ENCODE measurements around the gene CHRD.

DNA sequence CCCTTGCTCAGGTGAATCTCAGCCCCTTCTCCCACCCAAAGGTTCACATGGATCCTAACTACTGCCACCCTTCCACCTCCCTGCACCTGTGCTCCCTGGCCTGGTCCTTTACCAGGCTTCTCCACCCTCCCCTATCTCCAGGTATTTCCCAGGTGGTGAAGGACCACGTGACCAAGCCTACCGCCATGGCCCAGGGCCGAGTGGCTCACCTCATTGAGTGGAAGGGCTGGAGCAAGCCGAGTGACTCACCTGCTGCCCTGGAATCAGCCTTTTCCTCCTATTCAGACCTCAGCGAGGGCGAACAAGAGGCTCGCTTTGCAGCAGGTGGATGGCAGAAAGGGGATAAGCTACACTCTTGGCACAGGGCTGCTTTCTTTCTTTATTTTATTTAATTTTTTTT, 37.9 kb upstream of the CHRD start:
- TF ChIP-seq, protein P1, sequence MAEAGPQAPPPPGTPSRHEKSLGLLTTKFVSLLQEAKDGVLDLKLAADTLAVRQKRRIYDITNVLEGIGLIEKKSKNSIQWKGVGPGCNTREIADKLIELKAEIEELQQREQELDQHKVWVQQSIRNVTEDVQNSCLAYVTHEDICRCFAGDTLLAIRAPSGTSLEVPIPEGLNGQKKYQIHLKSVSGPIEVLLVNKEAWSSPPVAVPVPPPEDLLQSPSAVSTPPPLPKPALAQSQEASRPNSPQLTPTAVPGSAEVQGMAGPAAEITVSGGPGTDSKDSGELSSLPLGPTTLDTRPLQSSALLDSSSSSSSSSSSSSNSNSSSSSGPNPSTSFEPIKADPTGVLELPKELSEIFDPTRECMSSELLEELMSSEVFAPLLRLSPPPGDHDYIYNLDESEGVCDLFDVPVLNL (CRISPR knock-in tag; IDR thresholded peaks at IDR 0.05; ENCODE audit: borderline replicate concordance, low read depth): no peak
- TF ChIP-seq ZNF423 (CRISPR knock-in tag; IDR thresholded peaks at IDR 0.05) (no peak), TEAD4 (CRISPR knock-in tag; IDR thresholded peaks at IDR 0.05) (no peak), TCF7 (CRISPR knock-in tag; IDR thresholded peaks at IDR 0.05; ENCODE audit: low read depth) (no peak), FOXK1 (CRISPR knock-in tag; IDR thresholded peaks at IDR 0.05) (no peak), CREB1 (CRISPR knock-in tag; IDR thresholded peaks at IDR 0.05) (no peak)
- TF ChIP-seq, protein P2, sequence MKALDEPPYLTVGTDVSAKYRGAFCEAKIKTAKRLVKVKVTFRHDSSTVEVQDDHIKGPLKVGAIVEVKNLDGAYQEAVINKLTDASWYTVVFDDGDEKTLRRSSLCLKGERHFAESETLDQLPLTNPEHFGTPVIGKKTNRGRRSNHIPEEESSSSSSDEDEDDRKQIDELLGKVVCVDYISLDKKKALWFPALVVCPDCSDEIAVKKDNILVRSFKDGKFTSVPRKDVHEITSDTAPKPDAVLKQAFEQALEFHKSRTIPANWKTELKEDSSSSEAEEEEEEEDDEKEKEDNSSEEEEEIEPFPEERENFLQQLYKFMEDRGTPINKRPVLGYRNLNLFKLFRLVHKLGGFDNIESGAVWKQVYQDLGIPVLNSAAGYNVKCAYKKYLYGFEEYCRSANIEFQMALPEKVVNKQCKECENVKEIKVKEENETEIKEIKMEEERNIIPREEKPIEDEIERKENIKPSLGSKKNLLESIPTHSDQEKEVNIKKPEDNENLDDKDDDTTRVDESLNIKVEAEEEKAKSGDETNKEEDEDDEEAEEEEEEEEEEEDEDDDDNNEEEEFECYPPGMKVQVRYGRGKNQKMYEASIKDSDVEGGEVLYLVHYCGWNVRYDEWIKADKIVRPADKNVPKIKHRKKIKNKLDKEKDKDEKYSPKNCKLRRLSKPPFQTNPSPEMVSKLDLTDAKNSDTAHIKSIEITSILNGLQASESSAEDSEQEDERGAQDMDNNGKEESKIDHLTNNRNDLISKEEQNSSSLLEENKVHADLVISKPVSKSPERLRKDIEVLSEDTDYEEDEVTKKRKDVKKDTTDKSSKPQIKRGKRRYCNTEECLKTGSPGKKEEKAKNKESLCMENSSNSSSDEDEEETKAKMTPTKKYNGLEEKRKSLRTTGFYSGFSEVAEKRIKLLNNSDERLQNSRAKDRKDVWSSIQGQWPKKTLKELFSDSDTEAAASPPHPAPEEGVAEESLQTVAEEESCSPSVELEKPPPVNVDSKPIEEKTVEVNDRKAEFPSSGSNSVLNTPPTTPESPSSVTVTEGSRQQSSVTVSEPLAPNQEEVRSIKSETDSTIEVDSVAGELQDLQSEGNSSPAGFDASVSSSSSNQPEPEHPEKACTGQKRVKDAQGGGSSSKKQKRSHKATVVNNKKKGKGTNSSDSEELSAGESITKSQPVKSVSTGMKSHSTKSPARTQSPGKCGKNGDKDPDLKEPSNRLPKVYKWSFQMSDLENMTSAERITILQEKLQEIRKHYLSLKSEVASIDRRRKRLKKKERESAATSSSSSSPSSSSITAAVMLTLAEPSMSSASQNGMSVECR (CRISPR knock-in tag; IDR thresholded peaks at IDR 0.05; ENCODE audit: borderline replicate concordance): no peak
- TF ChIP-seq, protein P3, sequence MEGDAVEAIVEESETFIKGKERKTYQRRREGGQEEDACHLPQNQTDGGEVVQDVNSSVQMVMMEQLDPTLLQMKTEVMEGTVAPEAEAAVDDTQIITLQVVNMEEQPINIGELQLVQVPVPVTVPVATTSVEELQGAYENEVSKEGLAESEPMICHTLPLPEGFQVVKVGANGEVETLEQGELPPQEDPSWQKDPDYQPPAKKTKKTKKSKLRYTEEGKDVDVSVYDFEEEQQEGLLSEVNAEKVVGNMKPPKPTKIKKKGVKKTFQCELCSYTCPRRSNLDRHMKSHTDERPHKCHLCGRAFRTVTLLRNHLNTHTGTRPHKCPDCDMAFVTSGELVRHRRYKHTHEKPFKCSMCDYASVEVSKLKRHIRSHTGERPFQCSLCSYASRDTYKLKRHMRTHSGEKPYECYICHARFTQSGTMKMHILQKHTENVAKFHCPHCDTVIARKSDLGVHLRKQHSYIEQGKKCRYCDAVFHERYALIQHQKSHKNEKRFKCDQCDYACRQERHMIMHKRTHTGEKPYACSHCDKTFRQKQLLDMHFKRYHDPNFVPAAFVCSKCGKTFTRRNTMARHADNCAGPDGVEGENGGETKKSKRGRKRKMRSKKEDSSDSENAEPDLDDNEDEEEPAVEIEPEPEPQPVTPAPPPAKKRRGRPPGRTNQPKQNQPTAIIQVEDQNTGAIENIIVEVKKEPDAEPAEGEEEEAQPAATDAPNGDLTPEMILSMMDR (IDR thresholded peaks at IDR 0.05): no peak
- TF ChIP-seq, protein P4, sequence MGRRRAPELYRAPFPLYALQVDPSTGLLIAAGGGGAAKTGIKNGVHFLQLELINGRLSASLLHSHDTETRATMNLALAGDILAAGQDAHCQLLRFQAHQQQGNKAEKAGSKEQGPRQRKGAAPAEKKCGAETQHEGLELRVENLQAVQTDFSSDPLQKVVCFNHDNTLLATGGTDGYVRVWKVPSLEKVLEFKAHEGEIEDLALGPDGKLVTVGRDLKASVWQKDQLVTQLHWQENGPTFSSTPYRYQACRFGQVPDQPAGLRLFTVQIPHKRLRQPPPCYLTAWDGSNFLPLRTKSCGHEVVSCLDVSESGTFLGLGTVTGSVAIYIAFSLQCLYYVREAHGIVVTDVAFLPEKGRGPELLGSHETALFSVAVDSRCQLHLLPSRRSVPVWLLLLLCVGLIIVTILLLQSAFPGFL (CRISPR knock-in tag; IDR thresholded peaks at IDR 0.05; ENCODE audit: borderline replicate concordance): no peak
